CD4-positive, alpha-beta T cell treated with Interleukin-21 for 1 hour (primary cell): ENCODE data around the gene SYNGAP1.

Experiments used
- DNase-seq: peaks from one replicate; pipeline ENCODE4 v3.0.0-alpha.2; 2020

The SYNGAP1 gene

DNA sequence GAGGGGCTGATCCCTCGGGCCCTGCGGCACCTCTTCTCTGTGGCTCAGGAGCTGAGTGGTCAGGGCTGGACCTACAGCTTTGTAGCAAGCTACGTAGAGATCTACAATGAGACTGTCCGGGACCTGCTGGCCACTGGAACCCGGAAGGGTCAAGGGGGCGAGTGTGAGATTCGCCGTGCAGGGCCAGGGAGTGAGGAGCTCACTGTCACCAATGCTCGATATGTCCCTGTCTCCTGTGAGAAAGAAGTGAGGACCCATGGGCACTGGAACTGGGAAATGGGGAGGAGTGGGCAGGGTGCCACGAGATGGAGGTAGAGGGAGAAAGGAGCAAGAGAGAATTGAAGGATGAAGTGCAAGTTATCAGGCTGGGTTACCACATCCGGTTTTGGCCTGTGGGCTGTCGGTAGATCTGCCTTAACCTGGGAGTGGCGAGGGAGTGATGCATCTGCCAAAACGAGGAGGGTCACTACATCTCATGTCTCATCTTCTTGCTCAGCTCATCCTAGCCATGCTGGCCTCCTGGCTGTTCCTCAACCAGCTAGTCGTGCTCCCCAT lies 14.4 kb upstream of the SYNGAP1 start:
- peak; percentile 21 for DNase-seq

DNA sequence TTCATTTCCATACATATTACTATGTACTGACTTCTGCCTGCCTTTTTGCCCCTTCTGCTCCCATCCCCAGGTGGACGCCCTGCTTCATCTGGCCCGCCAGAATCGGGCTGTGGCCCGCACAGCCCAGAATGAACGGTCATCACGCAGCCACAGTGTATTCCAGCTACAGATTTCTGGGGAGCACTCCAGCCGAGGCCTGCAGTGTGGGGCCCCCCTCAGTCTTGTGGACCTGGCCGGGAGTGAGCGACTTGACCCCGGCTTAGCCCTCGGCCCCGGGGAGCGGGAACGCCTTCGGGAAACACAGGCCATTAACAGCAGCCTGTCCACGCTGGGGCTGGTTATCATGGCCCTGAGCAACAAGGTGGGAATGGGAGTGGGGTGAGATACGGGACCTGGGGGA lies 13.7 kb upstream of the SYNGAP1 start:
- DNase-seq = no peak

DNA sequence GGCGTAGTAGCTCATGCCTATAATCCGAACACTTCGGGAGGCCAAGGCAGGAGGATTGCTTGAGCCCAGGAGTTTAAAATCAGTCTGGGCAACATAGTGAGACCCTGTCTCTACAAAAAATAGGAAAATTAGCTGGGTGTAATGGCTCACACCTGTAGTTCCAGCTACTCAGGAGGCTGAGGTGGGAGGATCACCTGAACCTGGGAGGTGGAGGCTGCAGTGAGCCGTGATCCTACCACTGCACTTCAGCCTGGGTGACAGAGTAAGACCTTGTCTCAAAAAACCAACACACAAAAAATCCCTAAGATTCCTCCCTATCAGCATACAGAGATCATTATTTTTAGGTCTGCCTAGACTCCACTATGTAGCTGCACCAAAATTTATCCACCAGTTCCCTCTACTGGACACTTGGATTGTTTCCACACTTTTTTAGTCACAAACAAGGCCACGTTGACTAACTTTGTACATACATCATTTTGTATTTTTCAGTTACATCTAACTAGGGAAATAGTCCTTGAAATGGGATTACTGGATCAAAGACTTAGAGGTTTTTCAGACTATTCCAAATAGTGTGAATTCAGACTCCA lies 12.6 kb upstream of the SYNGAP1 start:
- peak; percentile 32 for DNase-seq

DNA sequence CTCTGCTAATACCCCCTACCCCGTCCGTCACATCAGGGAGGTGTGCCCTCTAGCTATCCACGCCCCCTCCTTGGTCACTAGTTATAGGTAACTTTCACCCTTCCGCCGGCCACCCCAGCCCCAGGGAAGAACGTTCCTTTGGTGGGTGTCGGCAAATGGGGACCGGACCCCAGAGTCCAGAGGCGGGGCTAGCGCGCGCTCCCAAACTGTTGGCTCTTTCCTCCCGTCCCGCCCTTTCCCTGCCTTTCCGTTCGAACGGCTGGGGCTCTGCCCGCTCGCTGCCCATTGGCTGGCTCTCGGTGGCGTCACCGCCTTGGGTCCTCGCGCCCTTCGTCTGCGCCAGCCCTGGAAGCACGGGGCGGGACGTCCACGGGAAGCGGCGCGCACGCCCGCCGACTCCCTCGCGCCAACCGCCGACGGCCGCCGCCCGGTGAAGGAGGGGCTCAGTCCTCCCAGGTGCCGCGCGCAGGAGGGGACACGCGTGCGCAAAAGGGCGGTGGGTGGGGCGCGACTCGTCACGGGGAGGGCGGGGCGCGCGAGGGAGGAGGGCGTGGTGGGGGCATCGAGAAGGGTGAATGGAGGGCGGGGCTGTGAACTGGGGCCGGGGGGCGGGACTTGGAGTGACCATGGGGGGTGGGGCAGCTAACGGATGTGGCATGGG lies 9.7 kb upstream of the SYNGAP1 start:
- peak; percentile 98 for DNase-seq

DNA sequence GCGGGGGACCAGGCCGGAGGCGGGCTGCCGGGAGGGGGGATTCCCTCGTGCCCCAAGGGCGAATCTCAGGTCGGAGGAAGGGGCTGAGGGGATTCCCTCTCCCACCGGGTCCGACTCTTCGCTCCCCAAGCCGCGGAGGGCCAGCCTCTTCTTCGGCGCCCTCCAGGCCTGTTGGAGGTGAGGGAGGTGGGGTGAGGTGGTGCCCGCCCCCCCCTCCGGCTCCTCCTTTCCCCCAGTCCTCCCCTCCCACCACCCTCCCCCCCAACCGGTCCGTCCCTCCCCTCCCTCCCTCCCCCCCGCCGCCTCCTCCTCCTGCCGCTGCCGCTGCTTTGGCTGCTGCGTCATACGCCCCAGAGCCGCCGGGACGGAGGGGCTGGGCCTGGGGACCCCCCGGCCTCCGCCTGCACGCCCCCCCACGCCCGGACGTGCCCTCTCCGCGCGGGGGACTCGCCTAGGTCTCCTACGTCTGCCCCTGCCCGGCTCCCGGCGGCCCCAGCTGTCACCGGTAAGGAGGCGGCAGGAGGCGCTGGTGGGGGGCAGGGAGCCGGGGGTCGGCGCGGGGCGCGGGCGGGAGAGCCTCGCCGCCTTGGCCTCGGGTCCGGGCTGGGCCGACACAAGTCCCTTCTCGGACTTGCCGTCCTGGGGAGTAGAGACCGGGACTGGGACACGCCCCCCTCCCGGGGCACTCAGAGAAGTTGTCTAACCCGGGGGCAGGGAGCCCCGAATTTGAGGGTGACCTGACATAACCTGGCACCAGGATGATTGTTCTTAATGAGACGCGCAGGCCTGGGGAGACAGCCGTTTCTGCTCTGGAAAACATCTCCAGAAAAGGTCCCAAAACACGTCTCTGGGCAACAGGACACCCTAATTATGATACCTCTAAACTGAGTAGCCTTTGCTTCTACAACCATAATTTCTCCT lies 8.9 kb upstream of the SYNGAP1 start, which contains the start of gene PHF1:
Gene PHF1, plus strand, starts transcription at position 304 of the 921 bp plus-strand sequence. CDS start 1,250 bp downstream, outside the sequence.
- DNase-seq = no peak

DNA sequence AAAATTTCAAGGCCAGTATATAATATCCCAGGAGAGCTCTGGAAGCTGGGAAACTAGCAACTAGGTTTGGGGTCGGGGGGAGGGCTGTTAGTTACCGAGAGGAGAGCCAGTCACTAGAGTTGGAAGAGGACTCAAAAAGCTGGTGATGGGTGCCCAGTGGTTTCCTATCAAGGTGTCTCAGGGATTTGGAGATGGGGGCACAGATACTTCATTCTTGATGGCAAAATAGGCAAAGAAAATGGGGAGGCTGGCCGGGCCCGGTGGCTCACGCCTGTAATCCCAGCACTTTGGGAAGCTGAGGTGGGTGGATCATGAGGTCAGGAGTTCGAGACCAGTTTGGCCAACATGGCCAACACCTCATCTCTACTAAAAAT lies 8.2 kb upstream of the SYNGAP1 start:
- no peak for DNase-seq

DNA sequence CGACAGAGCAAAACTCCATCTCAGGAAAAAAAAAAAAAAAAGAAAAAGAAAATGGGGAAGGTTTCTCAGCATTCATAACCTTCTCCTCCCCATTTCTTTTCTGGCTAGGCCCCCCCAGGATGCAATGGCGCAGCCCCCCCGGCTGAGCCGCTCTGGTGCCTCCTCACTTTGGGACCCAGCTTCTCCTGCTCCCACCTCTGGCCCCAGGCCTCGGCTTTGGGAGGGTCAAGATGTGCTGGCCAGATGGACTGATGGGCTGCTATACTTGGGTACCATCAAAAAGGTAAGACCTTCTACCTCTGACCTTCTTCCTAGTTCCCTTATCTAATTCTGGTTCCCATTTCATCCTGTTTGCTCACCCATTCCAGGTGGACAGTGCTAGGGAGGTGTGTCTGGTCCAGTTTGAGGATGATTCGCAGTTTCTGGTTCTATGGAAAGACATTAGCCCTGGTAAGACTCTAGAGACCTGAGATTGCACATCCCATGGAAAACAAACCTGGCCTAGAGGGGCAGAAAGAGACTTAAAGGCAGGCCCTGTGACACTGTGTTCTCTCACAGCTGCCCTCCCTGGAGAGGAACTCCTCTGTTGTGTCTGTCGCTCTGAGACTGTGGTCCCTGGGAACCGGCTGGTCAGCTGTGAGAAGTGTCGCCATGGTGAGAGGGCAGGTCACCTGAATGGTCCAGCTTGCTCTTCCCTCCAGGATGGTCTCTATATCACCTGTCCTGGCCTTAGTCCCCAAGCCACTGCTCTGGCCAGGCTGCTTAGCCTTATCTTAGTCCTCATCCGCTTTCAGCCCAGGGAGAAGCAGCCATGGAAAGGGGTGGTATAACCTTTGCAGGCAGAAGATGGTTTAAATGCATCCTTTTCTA lies 7.5 kb upstream of the SYNGAP1 start:
- peak; percentile 7 for DNase-seq

DNA sequence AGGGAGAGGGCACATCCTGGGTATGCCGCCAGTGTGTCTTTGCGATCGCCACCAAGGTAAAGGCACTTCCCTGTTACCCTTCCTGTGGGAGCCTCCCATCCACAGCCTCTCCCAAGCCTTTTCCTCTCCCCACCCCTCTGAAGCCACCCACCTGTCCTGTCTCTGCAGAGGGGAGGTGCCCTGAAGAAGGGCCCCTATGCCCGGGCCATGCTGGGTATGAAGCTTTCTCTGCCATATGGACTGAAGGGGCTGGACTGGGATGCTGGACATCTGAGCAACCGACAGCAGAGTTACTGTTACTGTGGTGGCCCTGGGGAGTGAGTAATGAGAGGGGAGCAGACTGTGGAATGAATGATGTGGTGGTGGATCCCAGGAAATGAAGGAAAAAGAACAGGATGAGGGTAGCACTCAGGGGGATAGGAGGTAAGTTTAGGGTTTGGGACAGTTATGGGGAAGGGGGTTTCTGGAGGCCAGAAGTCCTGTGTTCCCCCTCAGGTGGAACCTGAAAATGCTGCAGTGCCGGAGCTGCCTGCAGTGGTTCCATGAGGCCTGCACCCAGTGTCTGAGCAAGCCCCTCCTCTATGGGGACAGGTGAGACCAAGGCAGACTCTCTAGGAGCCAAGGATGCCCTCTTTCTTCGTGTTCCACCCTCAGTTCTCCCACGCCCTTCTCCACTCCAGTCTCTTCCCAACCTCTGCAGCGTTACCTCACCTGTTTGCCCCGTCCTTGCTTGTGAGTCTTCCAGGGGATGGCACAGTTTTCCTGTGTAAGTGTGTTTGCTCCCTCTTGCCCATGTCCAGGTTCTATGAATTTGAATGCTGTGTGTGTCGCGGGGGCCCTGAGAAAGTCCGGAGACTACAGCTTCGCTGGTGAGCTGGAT lies 6.4 kb upstream of the SYNGAP1 start:
- peak; percentile 12 for DNase-seq

DNA sequence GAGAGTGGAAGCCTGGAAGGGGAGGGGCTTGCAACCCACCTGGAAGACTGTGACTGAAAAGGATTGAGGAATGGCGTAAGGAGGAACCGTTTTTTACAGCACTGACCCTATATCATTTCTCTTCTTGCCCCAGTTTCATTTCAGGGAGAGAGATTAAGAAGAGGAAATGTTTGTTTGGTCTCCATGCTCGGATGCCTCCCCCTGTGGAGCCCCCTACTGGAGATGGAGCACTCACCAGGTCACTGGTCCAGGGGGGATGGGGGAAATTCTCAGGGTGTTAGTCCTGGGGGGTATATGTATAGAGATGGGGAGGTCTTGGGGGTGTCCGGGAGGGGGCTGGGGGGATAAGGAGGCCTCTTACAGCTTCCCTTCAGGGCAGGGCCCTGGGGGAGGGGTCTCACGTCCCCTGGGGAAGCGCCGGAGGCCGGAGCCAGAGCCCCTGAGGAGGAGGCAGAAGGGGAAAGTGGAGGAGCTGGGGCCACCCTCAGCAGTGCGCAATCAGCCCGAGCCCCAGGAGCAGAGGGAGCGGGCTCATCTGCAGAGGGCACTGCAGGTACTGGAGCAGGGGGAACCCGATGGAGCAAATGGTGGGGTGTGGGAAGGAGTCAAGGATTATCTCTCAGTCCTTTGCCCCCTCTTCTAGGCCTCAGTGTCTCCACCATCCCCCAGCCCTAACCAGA lies 5.1 kb upstream of the SYNGAP1 start:
- DNase-seq = peak; percentile 48

DNA sequence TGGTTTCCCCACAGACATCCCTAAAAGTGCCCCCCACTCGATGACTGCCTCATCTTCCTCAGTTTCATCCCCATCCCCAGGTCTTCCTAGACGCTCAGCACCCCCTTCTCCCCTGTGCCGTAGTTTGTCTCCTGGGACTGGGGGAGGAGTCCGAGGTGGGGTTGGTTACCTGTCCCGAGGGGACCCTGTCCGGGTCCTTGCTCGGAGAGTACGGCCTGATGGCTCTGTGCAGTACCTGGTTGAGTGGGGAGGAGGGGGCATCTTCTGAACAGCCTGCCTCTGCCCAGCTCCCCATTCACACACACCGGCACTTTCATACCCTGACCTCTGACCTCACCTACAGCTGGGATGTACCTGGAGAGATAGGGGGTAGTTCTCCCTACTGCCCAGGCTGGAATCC lies 4.0 kb upstream of the SYNGAP1 start:
- DNase-seq = peak; percentile 10

DNA sequence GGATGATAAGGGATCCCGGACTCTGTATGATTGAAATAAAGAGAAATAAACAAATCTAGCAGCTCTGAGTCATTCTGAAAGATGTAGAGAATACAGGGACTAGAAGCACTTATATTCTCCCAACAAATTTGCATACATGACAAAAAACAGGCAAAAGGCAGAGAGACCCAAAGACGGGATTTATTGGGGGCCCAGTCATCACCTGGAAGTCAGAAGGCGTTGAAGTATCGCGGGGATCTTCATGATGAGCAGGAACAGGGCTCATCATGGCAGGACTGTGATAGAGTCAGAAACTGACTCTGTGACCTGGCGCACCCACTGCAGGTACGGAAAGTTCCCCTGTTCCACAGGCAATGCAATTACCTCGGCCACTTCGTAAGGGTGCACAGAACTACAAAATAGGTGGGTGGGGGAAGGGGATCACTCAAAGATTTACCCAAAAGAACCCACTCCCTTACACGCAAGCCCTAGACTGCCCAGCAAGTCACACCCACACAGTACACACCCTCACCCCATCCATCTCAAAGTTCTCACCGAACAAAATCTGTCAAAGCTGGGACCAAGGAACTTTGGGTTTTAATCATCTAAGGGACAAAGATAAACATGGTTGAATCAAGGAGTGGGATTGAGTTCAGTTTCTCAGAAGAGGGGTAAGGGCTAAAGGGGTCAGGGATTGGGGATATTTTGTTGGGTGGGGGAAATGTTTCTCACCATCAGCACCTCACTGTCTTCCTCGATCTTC lies 3.3 kb upstream of the SYNGAP1 start:
- peak; percentile 46 for DNase-seq

DNA sequence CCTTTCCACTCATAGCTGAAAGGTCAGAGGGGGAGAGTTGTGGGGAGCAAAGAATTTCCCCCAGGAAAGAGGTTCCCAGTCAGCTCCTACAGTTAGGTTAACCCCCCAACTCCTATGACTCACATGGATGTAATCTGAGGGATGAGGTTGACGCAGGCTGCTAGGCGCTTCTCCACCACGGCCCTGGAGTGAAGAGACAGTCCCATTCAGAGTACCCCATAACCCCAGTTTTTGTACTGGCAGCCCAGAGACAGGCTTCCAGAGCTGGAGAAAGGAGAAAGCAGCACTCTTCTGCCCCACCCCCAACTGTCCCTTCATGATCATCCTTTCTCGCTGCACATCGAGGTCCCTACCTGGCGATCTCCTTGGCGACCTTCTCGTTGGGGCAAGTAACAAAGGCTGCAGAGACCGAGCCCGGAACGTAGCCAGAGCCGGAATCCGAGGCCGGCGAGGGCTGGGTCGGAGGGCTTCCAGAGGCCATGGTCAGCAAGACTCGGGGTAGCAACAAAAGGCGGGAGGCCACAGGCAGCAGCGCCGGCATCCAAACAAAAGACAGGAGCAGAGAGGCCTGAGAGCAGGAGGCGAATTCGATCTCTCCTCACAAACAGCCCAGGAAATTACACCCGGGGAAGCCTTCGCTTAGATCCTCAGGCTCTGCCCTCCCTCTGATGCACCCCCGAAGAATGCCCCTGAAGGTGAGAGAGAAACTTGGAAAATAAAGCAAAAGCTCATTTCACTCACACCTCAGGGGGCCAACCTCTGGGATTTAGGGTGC lies 2.5 kb upstream of the SYNGAP1 start:
- DNase-seq = peak; percentile 37

DNA sequence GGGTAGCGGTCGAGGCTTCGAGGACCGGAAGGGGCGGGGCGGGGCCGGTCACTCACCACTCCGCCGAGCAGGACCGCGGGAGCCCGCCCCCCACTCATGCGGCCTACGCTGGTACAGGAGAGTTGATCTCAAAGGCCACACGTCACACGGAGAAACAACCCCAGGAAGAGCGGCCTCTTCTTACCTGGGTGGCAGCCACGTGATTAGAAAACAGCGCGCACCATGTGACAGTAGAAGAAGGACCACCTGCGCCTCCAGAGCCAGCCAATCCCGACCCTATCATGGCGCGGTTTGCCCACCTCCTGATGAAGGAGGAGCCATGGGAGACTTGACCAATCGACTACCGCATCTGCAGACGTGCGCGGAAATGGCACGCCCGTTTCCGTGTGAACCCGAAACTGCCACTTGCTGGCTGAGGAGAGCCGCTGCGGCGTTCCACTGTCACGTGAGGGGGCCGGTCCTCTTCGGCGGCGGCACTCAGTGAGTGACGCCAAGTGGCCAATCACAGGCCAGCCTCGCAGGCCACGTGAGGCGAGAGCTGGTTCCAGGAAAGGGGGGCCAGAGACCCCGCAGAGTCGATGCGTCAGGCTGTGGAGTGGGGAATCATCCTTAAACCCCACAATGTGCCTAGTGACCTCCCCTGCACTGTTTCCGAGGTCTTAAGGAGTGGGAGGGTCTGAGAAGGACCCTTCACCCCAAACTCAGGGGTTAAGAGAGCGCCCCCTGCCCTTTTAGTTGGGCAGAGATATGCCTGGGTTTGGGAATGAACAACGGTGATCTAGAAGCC lies 1.8 kb upstream of the SYNGAP1 start, which contains the start of gene CUTA:
Gene CUTA, minus strand, starts transcription at position 205 of the 787 bp plus-strand sequence. Its CDS starts 107 bp downstream, at position 98.
- peak; percentile 100 for DNase-seq

DNA sequence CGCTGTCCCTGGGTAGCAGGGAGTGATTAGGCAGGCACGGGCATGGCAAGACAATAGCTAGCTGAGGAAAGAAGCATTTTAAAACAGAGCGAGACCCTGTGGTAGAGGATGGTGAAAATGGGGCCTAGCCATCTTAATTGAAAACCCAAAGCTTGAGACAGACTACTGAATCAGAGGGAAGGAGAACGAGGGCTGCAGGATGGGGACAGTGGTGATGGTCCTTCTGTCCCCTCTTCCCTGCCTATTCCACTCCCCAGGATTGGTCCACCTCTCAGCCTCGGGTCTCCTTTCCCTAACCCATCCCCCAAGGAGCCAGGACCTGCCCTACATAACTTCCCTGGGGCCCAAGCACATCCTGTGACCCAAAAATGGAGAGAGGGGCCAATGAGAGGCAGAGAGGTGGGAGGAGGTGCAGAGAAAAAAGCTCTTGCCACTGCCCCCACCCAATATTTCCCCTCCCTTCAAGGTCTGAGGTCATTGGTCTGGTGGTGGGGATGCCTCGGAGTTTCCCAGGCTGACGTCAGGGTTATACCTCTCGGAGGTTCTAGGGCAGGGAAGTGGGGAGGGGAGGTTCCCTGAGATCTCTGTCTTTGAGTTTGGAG lies 1.1 kb upstream of the SYNGAP1 start:
- peak; percentile 89 for DNase-seq

DNA sequence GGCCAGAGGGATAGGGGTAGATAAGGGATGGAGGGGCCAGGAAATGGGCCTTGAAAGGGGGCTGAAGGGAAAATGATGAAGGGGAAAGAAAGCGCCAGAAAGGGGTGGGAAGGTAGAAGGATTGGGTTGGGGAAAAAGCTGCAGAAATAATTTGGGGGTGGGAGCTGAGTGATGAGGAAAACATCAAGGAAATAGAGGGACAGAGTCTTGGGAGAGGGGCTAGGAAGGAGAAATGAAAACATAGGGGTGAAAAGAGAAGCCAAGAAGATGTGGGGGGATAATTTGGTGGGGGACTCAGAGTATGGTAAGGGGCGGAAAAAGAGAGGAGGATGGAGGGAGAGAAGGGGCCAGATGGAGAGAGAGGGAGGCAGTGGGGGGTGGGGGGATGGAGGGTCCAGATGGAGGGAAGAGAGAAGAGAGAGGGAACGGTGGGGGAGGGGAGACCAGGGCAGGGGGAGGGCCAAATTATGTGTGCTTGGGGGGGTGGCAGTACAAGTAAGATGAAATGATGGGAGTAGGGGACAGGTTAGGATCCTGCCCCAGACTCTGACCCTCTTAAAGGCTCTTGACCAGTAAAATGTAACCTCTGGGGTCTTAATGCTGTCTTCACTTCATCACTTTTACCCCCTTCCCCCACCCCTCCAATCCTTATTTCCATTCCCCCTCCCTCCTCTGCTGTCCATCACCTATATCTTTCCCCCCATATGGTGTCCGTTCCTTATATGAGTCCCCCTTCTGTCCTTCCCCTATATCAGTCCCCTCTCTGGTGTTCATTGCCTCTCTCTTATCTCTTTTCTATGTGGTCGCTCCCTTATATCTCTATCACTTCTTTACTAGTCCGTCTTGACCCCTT lies 852 bp downstream of the SYNGAP1 start:
- no peak for DNase-seq

DNA sequence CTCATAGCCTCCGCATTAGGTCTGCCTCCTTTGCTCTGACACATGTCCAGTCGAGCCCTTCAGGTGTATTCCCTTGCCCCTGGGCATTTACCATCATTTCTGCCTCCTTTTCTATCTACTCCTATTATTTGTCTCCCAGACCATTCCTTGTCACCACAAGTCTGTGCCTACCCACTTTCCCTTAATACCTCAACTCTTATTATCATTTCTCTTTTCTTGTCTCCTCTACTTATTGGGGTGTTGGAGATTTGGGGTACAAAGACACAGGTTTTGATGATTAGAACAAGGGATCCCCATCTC lies 1.4 kb downstream of the SYNGAP1 start:
- DNase-seq = no peak

DNA sequence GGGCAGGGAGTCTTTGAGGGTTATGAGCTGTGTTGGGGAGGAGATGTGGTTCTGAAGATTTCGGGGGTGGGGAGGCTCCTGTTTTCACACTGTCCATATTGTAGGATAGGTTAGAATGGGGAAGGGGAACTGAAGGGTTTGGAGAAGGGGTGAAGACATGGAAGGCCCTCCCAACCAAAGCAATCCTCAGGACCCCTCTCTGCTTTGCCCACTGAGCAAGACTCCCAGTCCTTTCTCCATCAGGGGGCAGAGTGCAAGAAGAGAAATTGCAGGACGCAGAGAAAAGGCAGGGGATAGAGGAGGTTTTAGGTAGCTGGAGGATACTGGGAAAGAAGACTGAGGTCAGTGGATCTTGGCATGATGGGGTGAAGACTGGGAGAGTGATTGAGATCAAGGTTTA lies 3.9 kb downstream of the SYNGAP1 start:
- no peak for DNase-seq
